Brain pericyte (primary cell): Measurements from ENCODE around the gene ANXA10.
A peak's percentile ranks its signal among the peaks of the same experiment; 100 is the strongest.
"Not testable (repeated sequence)": the region's sequence is repeated elsewhere in the genome, so short reads cannot be mapped to it uniquely, and the experiment has no call there.

Source experiments
- DNase-seq: peaks from one replicate; pipeline ENCODE4 v3.0.0-alpha.2; 2012; ENCODE audit warnings: low read depth, low spot score

Gene ANXA10

GRCh38 chr4:168154546-168155277 is 62.4 kb downstream of the ANXA10 start:
- no peak for DNase-seq

GRCh38 chr4:168162604-168163003 is 70.3 kb downstream of the ANXA10 start:
- DNase-seq = no peak

- DNase-seq = no peak
Observed at GRCh38 chr4:168163106-168163505, 70.8 kb downstream of the ANXA10 start.

GRCh38 chr4:168164045-168164444 is 71.7 kb downstream of the ANXA10 start:
- DNase-seq = no peak

GRCh38 chr4:168164915-168165548 is 72.7 kb downstream of the ANXA10 start:
- DNase-seq = no peak

- no peak for DNase-seq
Observed at GRCh38 chr4:168167714-168168284, 75.5 kb downstream of the ANXA10 start.

- DNase-seq = no peak
Observed at GRCh38 chr4:168174308-168174707, 82.0 kb downstream of the ANXA10 start.

GRCh38 chr4:168177546-168178149 is 85.3 kb downstream of the ANXA10 start:
- DNase-seq = no peak

- DNase-seq = no peak
Observed at GRCh38 chr4:168183717-168184571, 91.6 kb downstream of the ANXA10 start.

- DNase-seq = no peak
Observed at GRCh38 chr4:168188754-168189153, 96.4 kb downstream of the ANXA10 start.

- no peak for DNase-seq
Observed at GRCh38 chr4:168197926-168198325, 105.6 kb downstream of the ANXA10 start.

- DNase-seq = no peak
Observed at GRCh38 chr4:168199260-168199957, 107.1 kb downstream of the ANXA10 start.

GRCh38 chr4:168200685-168201084 is 108.3 kb downstream of the ANXA10 start:
- no peak for DNase-seq

- DNase-seq = no peak
Observed at GRCh38 chr4:168203233-168203911, 111.0 kb downstream of the ANXA10 start.

- DNase-seq = no peak
Observed at GRCh38 chr4:168208957-168209614, 116.7 kb downstream of the ANXA10 start.

- DNase-seq = no peak
Observed at GRCh38 chr4:168212656-168213055, 120.3 kb downstream of the ANXA10 start.

GRCh38 chr4:168213511-168213910 is 121.2 kb downstream of the ANXA10 start:
- DNase-seq = not testable (repeated sequence)

- no peak for DNase-seq
Observed at GRCh38 chr4:168218645-168219044, 126.3 kb downstream of the ANXA10 start.

GRCh38 chr4:168220893-168221292 is 128.6 kb downstream of the ANXA10 start:
- no peak for DNase-seq

GRCh38 chr4:168221301-168221700 is 129.0 kb downstream of the ANXA10 start:
- DNase-seq = peak; percentile 37
